Measurements from ENCODE around the gene CYBC1. TPM values are rescaled to one million over a fixed set of nuclear protein-coding genes. Genes with fewer than 3 reads are reported as not detected.

The CYBC1 gene
- total and polyA plus RNA-seq, 2 of the 4 experiments (the other 2 are of a cell fraction) = 75.1 to 76.7 TPM

DNA sequence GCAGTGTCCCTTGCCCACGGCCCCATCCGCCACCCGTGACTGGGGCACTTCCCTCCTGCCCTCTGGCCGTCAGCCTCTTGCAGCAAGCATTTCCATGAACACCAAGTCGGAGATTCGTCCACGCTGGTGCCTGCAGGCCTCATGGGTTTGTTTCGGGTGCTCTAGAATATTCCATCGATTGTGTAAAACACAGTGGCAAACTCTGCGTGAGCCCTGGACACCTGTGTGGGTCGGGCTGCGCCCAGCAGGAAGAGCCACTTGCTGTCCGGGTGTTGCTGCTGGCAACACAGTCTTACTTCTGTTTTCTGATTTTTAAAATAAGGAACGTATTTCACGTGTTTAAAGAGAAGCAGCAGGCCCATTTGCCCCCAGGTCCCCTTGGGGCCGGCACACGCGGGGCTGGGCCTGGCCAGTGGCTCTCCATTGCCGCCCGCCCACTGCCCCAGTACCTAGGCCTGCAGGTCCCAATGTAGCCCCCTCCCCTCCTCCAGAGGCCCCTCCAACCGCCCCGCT is 10.0 kb downstream of the CYBC1 start:
- POLR2A ChIA-PET (ENCODE audit: unreplicated experiment) = no interaction called here
- no TSS peak for BruUV-seq (replicated peaks)
- H3K9me1 ChIP-seq (ENCODE audit: insufficient read depth, low read length) = no peaks in the 10 kb centered on the region; the same call in 1 of the 2 replicates
- no peak overlapping the region for H2BK15ac ChIP-seq (ENCODE audit: low read depth, low read length)
- intact Hi-C loops (cut with micrococcal nuclease) = no loop called here
- H2AK5ac ChIP-seq (ENCODE audit: low read depth, low read length) = no peak overlapping the region
- CTCF ChIA-PET = no interaction called here
- no peak overlapping the region for H3K4me3 ChIP-seq (ENCODE audit: insufficient read depth, low read depth, low read length)
- no peak overlapping the region for H2BK20ac ChIP-seq (ENCODE audit: low read depth, low read length)
- H3K18ac ChIP-seq (ENCODE audit: low read depth, low read length) = no peak overlapping the region
- no peaks in the 10 kb centered on the region for H3K27me3 ChIP-seq (ENCODE audit: control insufficient read depth, insufficient read depth, low read length)
- WGBS, 2 experiments (ENCODE audit: extremely low coverage in 2 of 2, insufficient read length in 1 of 2) = 84% methylated on average over 15 of the region's 22 CpGs; no CpG with 5 or more reads in 1 of the 2 experiments
- H2BK5ac ChIP-seq (ENCODE audit: low read depth, low read length, poor library complexity, severe bottlenecking) = no peak overlapping the region
- H3K23ac ChIP-seq (ENCODE audit: low read depth, low read length) = no peak overlapping the region
- peak overlapping the region; percentile 73 for H2AK9ac ChIP-seq (replicated peaks; ENCODE audit: low read depth, low read length, poor library complexity)
- TF ChIP-seq RCOR1 (IDR thresholded peaks at IDR 0.05; ENCODE audit: insufficient replicate concordance, low read length) (no peak), FOS (IDR thresholded peaks at IDR 0.05; ENCODE audit: low read depth, low read length) (no peak), RAD21 (IDR thresholded peaks at IDR 0.05; ENCODE audit: low read length) (no peak), SMC3 (IDR thresholded peaks at IDR 0.05; ENCODE audit: low read depth, low read length) (no peak), RFX5 (IDR thresholded peaks at IDR 0.05; ENCODE audit: low read depth, low read length) (no peak), MXI1 (IDR thresholded peaks at IDR 0.05; ENCODE audit: borderline replicate concordance, low read depth, low read length) (no peak), MAFK (IDR thresholded peaks at IDR 0.05; ENCODE audit: low read depth, low read length) (no peak), CEBPB (IDR thresholded peaks at IDR 0.05; ENCODE audit: low read depth, low read length) (no peak), CTCF (conservative IDR thresholded peaks at IDR 0.05; ENCODE audit: low read depth, low read length) (no peak), CHD1 (IDR thresholded peaks at IDR 0.05; ENCODE audit: low read depth, low read length) (no peak), POLR2A (IDR thresholded peaks at IDR 0.05; ENCODE audit: low read depth, low read length) (no peak), ELK1 (IDR thresholded peaks at IDR 0.05; ENCODE audit: borderline replicate concordance, low read depth, low read length) (no peak), BHLHE40 (IDR thresholded peaks at IDR 0.05; ENCODE audit: low read depth, low read length) (no peak), NFE2L2 (IDR thresholded peaks at IDR 0.05; ENCODE audit: low read depth, low read length) (no peak), MAZ (IDR thresholded peaks at IDR 0.05; ENCODE audit: borderline replicate concordance, low read depth, low read length) (no peak)
- TF ChIP-seq, protein P1, sequence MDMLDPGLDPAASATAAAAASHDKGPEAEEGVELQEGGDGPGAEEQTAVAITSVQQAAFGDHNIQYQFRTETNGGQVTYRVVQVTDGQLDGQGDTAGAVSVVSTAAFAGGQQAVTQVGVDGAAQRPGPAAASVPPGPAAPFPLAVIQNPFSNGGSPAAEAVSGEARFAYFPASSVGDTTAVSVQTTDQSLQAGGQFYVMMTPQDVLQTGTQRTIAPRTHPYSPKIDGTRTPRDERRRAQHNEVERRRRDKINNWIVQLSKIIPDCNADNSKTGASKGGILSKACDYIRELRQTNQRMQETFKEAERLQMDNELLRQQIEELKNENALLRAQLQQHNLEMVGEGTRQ (IDR thresholded peaks at IDR 0.05; ENCODE audit: low read depth, low read length) = no peak
- H4K5ac ChIP-seq (ENCODE audit: low read depth, low read length) = no peak overlapping the region
- H3K36me3 ChIP-seq (ENCODE audit: control insufficient read depth, insufficient read depth, low read length) = peaks cover 32% of the 10 kb centered on the region
- no peak overlapping the region for H3K14ac ChIP-seq (replicated peaks; ENCODE audit: low read depth, low read length)
- H4K20me1 ChIP-seq (ENCODE audit: insufficient read depth, low read length) = peaks cover 13% of the 10 kb centered on the region; the same call in 1 of the 2 replicates
- H3K56ac ChIP-seq (ENCODE audit: extremely low read depth, insufficient read depth, low read length) = no peak overlapping the region
- no peak overlapping the region for H3K4ac ChIP-seq (ENCODE audit: low read depth, low read length)
- H3K9me3 ChIP-seq (ENCODE audit: control insufficient read depth, insufficient read depth, low read length) = no peaks in the 10 kb centered on the region
- H3K9ac ChIP-seq (ENCODE audit: low read depth, low read length) = no peak overlapping the region
- H2BK120ac ChIP-seq (ENCODE audit: low read depth, low read length) = no peak overlapping the region
- in situ Hi-C loops (cut with MboI; ENCODE audit: low sequenced_read_pairs) = no loop called here
- H4K8ac ChIP-seq (ENCODE audit: low read depth in 2 of 2, low read length in 2 of 2) = no peak overlapping the region
- no peak overlapping the region for H4K91ac ChIP-seq (ENCODE audit: insufficient read depth, low read depth, low read length)
- no peak overlapping the region for H3K27ac ChIP-seq (ENCODE audit: insufficient read depth, low read length)
- DNase-seq (no peak), ATAC-seq (ENCODE audit: low read depth) (no peak)
- 0 out of 4 replicates have a peak, but pooled peaks cover 0 to 1% of the 10 kb centered on the region in 2 experiments for H3K79me1 ChIP-seq (ENCODE audit: low read depth in 1 of 2, low read length in 2 of 2)
- H3K4me1 ChIP-seq (ENCODE audit: control insufficient read depth, insufficient read depth, low read length) = no peaks in the 10 kb centered on the region; the same call in none of the 2 replicates
- no peak overlapping the region for H3K4me2 ChIP-seq (ENCODE audit: low read depth, low read length)
- dilution Hi-C loops (cut with HindIII; ENCODE audit: low sequenced_read_pairs, unreplicated experiment) = no loop called here
- no peak overlapping the region for H2AFZ ChIP-seq (replicated peaks; ENCODE audit: low read length, poor library complexity)

All from IMR-90 (cell line).